CD4-positive, alpha-beta T cell treated with Interleukin-21 for 1 hour (primary cell): ENCODE measurements around the gene GUCY2C.
A peak's percentile ranks its signal among the peaks of the same experiment; 100 is the strongest.

Experiments
- DNase-seq: peaks from one replicate; pipeline ENCODE4 v3.0.0-alpha.2; 2020

Gene GUCY2C

GRCh38 chr12:14619741-14620501 is 76.5 kb downstream of the GUCY2C start:
- no peak for DNase-seq

GRCh38 chr12:14618983-14619382 is 77.4 kb downstream of the GUCY2C start:
- DNase-seq: peak; percentile 31

GRCh38 chr12:14614704-14615121 is 81.7 kb downstream of the GUCY2C start:
- DNase-seq: peak; percentile 8

GRCh38 chr12:14613718-14614117 is 82.7 kb downstream of the GUCY2C start:
- DNase-seq: no peak

GRCh38 chr12:14612898-14613445 is 83.4 kb downstream of the GUCY2C start:
- no peak for DNase-seq

GRCh38 chr12:14612250-14612649 is 84.1 kb downstream of the GUCY2C start:
- DNase-seq: no peak

GRCh38 chr12:14611640-14612203 is 84.7 kb downstream of the GUCY2C start:
- no peak for DNase-seq

GRCh38 chr12:14607568-14607967 is 88.8 kb downstream of the GUCY2C start:
- no peak for DNase-seq

GRCh38 chr12:14605401-14605989 is 90.9 kb downstream of the GUCY2C start:
- DNase-seq: no peak

GRCh38 chr12:14601692-14602478 is 94.5 kb downstream of the GUCY2C start:
- DNase-seq: no peak

GRCh38 chr12:14597480-14597879 is 98.9 kb downstream of the GUCY2C start:
- DNase-seq: no peak

GRCh38 chr12:14591719-14592118 is 104.7 kb downstream of the GUCY2C start:
- no peak for DNase-seq

- no peak for DNase-seq
Observed at GRCh38 chr12:14589169-14590004, 107.0 kb downstream of the GUCY2C start.

- no peak for DNase-seq
Observed at GRCh38 chr12:14588571-14588970, 107.8 kb downstream of the GUCY2C start.

GRCh38 chr12:14578646-14579045 is 117.8 kb downstream of the GUCY2C start:
- no peak for DNase-seq

- DNase-seq: peak; percentile 49
Observed at GRCh38 chr12:14577344-14577743, 119.1 kb downstream of the GUCY2C start.

GRCh38 chr12:14576896-14577295 is 119.5 kb downstream of the GUCY2C start:
- DNase-seq: no peak

GRCh38 chr12:14575585-14575984 is 120.8 kb downstream of the GUCY2C start:
- no peak for DNase-seq

GRCh38 chr12:14573118-14573517 is 123.3 kb downstream of the GUCY2C start:
- DNase-seq: no peak

GRCh38 chr12:14572401-14572800 is 124.0 kb downstream of the GUCY2C start:
- no peak for DNase-seq

- DNase-seq: no peak
Observed at GRCh38 chr12:14571779-14572178, 124.6 kb downstream of the GUCY2C start.

GRCh38 chr12:14570231-14570630 is 126.2 kb downstream of the GUCY2C start:
- no peak for DNase-seq
